HG02588 (cell line): ENCODE data around the gene RETSAT.
"Not testable (repeated sequence)": the region's sequence is repeated elsewhere in the genome, so short reads cannot be mapped to it uniquely, and the experiment has no call there.

Experiments used
- ATAC-seq: cut with Tn5 transposase; IDR thresholded peaks from one replicate; pipeline ENCODE4 v1.9.1; 2021; ENCODE audit warnings: mild to moderate bottlenecking, moderate library complexity; ENCODE audit not compliant: unreplicated experiment

The RETSAT gene

DNA sequence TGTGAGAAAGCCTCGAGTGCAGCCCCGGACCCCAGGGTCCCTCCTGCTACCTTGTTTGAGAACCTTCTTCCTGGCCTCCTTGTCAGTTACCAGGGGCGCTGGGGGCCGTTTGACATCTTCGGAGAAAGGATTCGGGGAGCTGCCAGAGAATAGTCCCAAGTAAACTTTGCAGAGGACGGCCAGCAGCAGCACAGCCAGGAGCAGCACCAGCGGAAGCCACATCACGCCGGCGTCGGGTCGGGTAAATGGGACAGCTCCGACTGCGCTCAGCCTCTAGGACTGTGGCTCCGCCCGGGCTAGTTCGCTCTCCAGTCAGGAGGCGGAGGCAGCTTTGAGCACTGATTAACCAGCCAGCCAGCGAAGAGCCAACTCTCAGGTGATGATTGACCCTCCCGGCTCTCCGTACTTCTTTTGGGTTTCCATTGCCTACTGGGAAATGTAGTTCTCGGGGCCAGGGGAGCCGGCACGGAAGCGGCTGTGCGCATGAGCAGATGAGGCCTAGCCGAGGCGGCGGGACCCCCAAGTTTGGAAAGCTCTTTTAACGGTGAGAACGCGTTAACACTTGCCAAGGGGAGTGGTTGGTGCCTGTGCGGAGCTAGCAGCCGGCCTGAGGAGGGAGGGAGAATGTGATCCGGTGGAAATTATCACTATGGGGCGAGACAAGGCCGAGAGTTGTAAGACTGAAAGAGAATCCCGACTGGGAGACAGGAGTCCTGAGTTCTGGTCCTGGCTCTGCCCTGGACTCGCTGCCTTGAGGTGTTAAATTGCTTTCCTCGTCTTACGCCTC is at the start of gene RETSAT, which contains the start of gene ELMOD3:
Gene RETSAT, minus strand, starts transcription at position 243 of the 787 bp plus-strand sequence. Its CDS starts 21 bp downstream, at position 222.
Gene ELMOD3, plus strand, starts transcription at position 484 of the 787 bp plus-strand sequence. CDS start 2,430 bp downstream, outside the sequence.
- peak; percentile 98 for ATAC-seq

DNA sequence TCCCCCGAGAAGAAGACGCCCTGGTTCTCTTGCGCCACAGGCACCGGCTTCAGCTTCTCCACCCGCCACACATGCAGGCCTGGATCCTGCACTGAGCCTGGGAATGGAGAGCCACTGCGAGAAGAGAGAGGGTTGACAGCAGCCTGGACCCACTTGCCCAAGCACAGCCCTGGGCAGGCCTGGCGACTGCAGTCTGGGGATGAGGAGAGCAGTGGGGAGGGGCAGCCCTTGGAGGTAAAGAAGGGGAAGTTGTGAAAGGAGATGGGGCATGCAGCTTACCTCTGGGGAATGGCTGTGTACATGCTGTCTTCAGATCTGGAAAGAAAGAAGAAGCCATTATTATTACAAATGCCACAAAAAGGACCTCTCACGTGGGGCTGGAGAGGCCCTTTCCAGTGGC is 47.5 kb upstream of the RETSAT start:
- no peak for ATAC-seq

DNA sequence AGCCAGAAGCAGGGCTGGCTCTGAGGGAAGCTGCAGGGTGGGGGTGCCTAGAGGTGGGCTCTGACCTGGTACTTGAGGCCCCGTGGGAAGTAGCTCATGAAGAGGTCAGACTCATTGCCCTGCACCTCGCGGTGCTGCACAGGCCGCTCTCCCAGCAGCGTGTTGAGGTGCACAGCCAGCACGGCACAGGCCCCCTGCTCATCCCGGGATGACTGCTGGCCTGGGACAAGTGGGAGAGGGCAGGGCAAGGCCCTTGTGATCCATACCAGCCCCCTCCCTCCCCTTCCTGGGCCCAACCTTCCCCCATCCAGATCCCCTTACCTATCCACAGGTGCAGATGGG is 47.1 kb upstream of the RETSAT start:
- ATAC-seq, result no peak

DNA sequence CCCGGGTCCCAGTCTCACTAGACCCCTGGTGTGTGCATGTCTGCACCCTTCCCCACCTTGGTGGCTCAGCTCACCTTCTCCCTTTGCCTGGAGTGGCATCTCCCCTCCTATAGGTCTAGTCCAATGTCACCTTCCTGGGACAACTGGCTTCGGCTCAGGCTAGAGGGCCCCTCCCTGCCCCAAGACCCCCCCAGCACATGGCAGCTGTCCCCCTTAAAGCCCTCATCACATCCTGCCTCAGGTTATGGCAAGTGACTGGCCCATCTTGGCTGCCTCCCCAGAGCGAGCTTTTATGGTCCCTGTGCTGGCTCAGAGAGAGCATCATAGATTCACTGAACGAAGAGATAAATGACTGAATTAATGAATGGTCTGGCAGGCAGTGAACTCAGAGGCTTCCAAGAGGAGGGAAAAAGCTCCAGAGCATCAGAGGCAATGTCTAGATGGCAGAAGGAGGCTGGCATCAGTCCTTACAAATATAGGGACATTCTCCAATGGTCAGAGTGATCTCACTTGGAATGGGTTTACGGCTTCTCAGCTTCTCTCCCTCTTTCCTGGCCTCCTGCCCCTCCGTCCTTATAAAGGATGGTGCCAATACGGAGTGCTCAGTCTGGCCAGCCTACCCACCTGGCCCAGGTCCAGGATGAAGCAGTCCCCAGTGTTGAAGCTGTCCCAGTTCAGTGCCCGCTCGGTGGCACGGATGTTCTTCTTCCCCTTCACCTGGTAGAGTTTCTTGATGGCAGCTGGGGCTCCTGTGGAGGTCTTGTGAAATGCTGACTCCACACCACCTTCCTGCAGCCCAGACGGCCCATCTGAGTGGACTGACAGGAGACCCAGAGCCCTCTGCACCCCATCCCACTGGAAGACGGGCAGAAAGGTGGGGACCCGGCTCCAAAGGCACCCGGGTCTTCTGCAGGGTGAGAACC is 46.5 kb upstream of the RETSAT start:
- ATAC-seq, result no peak

DNA sequence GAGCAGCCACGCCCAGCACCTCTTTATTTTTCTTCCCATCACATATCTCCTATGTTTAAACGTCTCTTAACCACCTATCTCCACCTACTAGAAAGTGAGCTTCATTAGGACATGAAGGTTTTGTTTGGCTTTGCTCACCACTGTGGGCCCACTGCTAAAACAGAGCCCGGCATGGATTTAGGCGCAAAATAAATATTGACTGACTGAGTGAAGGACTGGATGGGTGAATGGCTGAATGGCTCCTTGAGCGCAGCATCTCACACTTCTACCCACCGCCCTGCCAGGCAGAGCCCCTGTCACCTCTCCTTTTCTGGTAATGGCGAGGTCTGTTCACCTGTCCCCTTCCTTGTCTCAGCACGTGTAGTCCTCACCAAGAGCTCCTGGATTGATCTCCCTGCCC is 45.7 kb upstream of the RETSAT start:
- no peak for ATAC-seq

DNA sequence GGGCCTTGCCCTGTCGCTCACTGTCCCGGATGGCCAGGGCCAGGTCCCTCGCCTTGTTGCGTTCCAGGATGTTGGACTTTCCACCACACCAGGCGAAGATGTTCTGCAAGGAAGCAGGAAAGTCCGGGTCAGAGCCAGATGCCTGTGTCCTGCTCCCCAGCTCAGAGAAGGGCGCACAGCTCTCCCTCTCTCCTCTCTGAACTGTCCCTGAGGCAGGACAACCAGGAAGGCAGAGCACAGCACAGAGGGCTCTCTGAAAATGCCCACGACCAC is 44.8 kb upstream of the RETSAT start:
- ATAC-seq, result no peak

DNA sequence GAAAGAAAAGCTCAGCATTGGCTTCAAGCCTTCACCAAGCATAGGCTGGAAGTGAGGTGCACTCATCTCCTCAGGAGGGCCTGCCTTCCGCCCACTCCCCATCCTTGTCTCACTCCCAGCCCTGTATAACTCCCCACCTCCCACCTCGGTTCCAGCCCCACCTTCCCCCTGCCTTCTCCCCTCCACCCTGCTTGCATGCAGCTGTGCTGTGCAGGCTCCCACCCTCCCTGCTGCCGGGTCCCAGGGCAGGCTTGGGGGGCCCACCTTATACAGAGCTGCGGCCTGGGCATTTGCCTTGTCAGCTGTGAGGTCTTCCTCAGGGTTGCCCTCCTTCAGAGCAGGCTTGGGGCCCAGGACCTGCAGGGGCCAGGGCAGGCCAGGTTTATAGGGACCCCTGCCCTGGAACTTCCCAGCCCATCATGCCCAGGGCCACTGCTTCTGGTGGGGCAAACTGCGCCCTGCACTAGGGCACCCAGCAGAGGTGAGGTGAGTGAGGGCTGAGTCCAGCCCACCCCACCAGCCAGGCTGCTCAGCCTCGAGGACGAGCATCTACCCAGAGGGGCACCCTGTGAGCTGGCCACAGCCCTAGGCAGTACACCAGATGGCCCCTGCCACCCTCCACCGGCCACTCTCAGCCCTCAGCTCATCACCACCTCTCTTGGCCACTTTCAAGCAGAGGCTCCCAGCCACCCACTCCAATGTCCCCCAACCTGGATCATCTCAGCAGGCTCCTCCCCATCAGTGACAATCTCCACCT is 44.3 kb upstream of the RETSAT start:
- no peak for ATAC-seq

DNA sequence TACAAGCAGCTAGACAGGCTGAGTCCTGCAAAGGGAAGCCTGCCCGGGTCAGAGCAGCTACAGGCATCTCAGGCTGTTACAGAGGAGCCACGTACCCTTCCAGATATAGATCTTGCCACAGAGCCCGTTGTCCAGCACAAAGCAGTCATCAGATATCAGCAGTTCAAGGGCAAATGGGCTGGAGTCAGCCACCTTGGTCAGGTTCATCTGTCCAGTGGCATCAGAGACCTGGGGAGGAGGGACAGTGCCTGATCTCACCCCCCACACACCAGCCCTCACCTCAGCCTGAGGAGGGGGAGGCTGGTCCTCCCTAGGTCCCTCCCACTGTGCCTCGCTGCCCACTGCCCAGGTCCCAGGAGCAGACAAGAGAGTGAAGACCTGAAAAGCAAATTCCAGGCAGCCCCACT is 43.6 kb upstream of the RETSAT start:
- ATAC-seq, result no peak

DNA sequence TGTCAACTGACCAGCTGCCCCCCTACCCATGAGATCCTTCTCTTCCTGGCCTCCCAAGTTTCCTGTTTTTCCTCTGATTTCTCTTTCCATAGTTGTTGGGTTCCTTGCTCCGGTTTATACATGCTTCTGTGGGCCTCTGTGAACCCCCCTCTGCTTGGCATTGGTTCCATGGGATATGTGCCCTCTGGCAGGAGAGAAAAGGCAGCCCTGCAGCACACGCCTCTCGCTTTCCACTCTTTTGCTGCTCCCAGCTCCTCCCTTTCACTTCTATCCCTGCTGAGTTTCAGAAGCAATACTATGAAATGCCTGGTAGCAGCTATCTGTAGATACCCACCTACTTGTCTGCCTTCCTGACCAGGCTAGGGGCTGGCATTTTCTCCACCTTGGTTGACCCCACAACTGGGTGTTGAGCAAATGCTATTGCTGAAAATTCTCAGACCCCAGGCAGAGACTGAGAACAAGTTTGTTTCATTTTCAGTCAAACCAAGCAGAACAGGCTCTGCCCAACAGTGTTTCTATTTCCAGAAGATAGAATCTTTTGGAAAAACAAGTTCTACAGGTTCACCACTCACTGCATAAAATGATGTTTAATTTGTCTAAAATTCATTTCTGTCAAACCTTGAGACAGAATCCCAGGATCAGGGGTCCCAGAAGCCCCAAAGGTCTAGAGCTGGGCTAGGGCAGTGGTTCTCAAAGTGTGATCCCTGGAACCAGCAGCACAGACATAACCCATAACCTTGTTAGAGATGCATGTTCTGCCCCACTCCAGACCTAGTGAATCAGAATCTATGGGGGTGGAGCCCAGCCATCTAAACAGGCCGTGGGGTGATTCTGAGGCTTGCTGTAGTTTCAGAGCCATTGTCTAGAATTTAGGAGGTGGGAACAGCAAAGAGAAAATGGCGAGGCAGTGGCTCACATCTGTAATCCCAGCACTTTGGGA is 42.5 kb upstream of the RETSAT start:
- no peak for ATAC-seq

DNA sequence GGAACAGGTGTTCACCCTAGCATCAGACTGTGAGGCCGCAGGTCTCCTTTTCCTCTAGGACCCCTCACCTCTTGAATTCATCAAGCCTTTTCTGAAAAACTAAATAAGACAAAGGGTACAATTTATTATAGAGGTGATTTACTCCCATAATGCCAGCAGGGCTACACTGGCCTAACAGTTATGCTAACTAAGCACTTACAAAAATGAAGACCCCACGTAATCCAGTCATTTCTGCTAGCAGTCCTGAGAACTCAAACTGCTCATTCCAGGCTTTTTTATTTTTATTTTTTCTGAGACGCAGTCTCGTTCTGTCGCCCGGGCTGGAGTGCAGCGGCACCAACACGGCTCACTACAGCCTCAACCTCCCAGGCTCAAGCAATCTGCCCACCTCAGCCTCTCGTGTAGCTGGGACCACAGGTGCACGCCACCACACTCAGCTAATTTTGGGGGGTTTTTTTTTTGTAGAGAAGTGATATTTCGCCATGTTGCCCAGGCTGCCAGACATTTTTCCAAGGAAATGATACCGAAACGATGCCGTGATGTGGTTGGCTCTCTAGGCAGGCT is 41.7 kb upstream of the RETSAT start:
- ATAC-seq, result no peak

DNA sequence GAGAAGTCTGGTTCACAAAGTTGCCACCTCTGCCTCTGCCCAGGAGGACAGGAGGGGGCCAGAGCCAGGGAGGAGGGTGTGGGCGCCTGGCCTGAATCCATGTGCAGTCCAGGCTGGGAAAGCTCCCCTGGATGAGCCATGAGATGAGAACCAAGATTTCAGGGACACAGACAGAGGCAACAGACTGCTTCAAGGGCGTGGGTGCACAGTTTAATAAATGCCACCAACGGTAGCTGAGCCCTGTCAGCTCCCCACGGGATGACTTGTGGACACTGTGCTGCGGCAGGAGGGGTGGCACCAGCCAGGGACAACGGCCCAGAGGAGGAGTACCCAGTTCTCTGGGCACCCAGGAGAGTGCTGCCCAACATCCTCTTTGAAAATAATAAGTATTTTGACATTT is 40.6 kb upstream of the RETSAT start:
- no peak for ATAC-seq

DNA sequence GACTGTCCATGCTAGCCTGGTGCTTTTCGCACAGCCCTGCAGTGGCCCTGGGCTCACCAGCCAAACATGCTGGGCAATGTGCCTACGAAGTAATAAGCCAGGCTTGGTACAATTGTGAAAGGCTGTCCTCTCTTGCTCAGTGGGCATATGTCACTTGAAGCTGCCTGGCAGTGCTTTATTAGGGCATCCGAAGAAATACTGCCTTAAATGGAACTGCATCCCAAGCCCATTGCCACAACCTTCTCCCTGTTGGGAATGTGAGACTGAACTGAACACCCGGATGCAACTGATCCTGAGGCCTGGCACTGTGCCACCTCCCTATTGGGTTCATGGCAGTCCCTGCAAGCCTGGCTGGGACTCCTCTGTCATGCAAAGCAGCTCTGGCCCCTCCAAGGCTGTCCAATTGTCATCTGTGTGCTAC is 39.9 kb upstream of the RETSAT start:
- ATAC-seq, result no peak

DNA sequence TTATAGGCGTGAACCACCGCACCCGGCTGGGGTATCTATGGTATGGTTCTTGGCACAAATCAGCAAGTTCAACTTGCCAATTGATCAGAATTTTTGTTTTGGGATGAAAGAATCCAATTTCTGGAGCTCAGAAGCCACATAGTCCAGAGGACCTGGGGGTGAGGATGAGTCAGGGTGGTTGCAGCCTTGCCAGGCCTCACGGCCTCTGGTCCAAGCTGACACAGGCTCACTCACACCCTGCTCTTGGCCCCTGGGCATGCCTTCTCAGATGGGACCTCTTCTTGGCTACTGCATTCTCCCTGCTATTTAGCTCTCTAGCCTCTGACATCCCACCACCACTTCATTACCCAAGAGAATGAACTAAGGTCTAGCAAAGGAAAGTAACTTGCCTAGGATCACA is 39.5 kb upstream of the RETSAT start:
- ATAC-seq, result no peak

DNA sequence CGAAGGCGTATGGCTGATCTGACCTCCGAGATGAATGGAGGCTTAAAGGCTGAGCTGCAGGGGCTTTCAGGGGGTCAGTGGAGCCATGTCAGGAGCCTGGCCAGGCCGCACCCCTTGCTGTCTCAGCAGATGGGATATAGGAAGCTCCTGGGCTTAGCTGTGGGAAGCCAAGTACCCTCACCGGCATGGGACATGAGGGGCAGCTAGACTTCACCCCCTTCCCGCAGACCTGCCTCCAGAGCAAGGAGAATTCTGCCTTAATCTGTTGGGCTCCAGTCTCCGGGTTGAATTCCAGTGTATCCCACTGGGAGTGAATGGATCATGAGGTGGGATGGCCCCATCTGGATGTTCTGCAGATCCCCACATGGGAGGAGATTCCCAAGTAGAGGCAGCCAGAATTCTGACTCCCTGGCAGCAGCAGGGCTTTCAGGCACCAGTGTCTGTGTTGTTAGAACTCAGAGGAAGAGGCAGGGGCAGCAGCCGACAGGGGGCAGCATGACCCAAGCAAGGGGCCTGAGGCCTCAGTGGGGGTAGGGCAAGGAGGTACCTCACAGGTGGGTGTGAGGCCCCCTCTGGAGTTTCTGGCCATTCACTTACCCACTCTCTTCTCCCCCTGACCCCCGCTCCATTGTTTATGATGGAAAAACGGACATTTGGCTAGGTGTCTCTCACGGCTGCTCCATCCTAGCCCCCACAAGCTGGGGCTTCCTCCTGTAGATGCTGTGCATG is 36.8 kb upstream of the RETSAT start:
- ATAC-seq, result no peak

DNA sequence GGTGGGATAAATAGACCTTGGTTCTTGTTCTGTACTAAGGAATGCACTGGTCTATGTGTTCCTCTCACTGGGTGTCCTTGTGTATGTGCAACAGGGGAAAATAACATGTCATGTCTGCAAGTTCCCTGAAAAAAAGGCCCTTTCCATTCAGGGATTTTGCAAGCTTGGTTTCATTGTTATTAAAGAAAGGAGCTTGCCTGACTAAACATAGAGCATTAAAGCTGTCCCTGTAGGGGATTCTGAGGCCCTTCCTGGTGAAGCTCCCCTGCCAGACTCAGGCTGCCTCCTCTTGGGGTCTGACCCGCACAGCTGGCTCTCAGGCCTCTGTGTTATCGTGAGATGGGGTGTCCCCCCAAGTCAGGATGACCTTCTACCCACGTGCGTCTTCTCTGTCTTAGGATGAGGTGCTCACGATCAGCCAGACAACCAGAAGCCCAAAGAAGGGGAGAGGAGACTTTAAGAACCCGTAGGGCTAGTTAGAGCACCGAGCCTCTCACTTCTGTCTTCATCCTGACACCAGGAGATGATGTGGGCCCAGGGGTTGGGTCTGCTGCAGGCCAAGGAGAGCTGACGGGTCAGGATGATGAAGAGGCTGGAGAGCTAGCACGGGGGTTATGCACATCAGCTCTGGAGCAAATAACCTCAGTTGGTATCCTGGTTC is 34.7 kb upstream of the RETSAT start:
- ATAC-seq, result no peak

DNA sequence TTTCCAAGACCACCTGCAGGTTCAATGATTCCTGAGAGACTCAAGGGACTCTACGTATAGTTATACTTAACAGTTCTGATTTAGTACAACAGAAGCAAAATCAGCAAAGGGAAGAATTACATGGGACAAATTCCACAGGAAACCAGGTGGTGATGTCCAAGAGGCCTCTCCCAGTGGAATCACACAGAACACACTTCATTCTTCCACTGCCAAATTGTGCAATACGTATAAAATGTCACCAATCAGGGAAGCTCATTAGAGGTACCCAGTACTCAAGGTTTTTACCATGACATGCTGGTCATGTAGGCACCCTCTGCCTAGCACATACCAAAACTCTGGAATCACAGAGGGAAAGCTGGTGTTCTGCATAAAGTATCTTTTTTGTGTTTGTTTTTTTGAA is 33.4 kb upstream of the RETSAT start:
- no peak for ATAC-seq

DNA sequence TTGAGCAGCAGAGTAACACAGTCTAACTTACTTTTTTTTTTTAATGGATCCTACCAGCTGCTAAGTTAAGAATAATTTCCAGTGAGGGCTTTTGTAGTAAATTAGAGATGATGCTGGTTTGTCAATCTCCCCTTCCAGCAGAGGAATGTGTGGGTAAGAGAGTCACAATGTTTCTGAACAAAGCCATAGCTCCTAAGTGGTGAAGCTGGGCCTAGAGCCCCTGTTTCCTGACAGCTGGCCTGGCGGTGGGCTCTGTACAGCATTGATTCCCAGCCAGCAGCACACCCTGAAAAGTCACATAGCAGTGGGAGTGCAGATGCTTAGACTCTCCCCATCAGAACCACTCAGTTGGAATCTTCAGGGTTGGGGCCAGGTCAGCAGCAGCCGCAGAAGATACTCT is 31.4 kb upstream of the RETSAT start:
- no peak for ATAC-seq

DNA sequence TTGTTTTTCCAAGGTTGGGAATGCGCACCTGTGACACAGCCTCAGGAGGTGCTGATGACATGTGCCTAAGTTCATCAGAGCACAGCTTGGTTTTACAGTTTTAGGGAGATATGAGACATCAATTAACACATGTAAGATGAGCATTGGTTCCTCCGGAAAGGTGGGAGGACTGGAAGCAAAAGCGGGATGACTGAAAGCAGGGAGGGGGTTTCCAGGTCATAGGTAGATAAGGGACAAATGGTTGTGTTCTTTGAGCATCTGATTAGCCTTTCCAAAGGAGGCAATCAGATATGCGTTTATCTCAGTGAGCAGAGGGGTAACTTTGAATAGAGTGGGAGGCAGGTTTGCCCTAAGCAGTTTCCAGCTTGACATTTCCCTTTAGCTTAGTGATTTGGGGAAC is 29.5 kb upstream of the RETSAT start:
- no peak for ATAC-seq

DNA sequence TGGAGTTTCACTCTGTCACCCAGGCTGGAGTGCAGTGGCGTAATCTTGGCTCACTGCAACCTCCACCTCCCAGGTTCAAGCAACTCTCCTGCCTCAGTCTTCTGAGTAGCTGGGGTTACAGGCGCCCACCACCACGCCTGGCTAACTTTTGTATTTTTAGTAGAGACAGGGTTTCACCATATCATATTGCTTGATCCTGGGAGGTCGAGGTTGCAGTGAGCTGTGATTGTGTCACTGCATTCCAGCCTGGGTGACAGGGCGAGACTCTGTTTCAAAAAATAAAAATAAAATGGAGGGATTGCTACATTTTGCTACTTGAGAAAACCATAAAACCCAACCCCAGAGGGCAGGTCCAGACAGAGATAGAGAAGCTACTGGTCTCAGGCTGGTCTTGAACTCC is 28.8 kb upstream of the RETSAT start:
- ATAC-seq, result not testable (repeated sequence)
